Keratinocyte (primary cell): ENCODE data around the gene HPCAL1. TPM values are rescaled to one million over a fixed set of nuclear protein-coding genes. Genes with fewer than 3 reads are reported as not detected.
A peak's percentile ranks its signal among the peaks of the same experiment; 100 is the strongest.

Experiments
- DNase-seq: peaks from one replicate; pipeline ENCODE4 v3.0.0-alpha.2; 2011; ENCODE audit warnings: low read depth, missing footprints, low spot score
- FAIRE-seq: peaks from 2 replicates; lab custom pipeline; 2011; peaks lifted over from hg19 to GRCh38; lab: Jason Lieb, UNC
- H2AFZ ChIP-seq: 2 replicates; pipeline ENCODE4 v1.6.0; 2012; ENCODE audit warnings: low read length, control low read depth, inconsistent platforms; ENCODE audit not compliant: control insufficient read depth
- H3K27ac ChIP-seq: 2 replicates; pipeline ENCODE4 v1.5.1; 2011; ENCODE audit warnings: low read length; ENCODE audit not compliant: control insufficient read depth, insufficient read depth
- H3K27me3 ChIP-seq: 3 replicates; pipeline ENCODE4 v1.6.0; 2011; ENCODE audit warnings: low read length; ENCODE audit not compliant: control insufficient read depth, insufficient read depth; ENCODE audit errors: extremely low read depth
- H3K36me3 ChIP-seq, 2 experiments: 2 replicates in 1 of 2; 3 replicates in 1 of 2; pipeline ENCODE4 v1.5.1; 2011; ENCODE audit warnings: low read length in 2 of 2, mild to moderate bottlenecking in 1 of 2; ENCODE audit not compliant: control insufficient read depth in 2 of 2, insufficient read depth in 2 of 2; ENCODE audit errors: extremely low read depth in 1 of 2
- H3K4me1 ChIP-seq: 3 replicates; pipeline ENCODE4 v1.5.1; 2011; ENCODE audit warnings: low read length; ENCODE audit not compliant: control insufficient read depth, insufficient read depth; ENCODE audit errors: extremely low read depth
- H3K4me2 ChIP-seq: 3 replicates; pipeline ENCODE4 v1.6.0; 2011; ENCODE audit warnings: low read depth, low read length; ENCODE audit not compliant: control insufficient read depth, insufficient read depth; ENCODE audit errors: extremely low read depth
- H3K4me3 ChIP-seq, 3 experiments: fragments of 200-600 bp in 1 of 3; sonication (generic) in 1 of 3; 2 replicates in 2 of 3; 3 replicates in 1 of 3; pipeline ENCODE4 v1.5.1; 2011 to 2016; ENCODE audit warnings: low read length in 3 of 3, mild to moderate bottlenecking in 3 of 3, control low read depth in 2 of 3, inconsistent platforms in 1 of 3, low read depth in 1 of 3, mixed read lengths in 1 of 3, mixed run types in 1 of 3, moderate library complexity in 1 of 3; ENCODE audit not compliant: control insufficient read depth in 2 of 3, insufficient read depth in 2 of 3; ENCODE audit errors: extremely low read depth in 1 of 3
- H3K79me2 ChIP-seq: 2 replicates; pipeline ENCODE4 v1.6.0; 2012; ENCODE audit warnings: low read length; ENCODE audit not compliant: control insufficient read depth, insufficient read depth
- H3K9ac ChIP-seq: 3 replicates; pipeline ENCODE4 v1.6.0; 2011; ENCODE audit warnings: low read length; ENCODE audit not compliant: control insufficient read depth, insufficient read depth; ENCODE audit errors: extremely low read depth
- H3K9me1 ChIP-seq: 3 replicates; pipeline ENCODE4 v1.6.0; 2011; ENCODE audit warnings: low read length; ENCODE audit not compliant: control insufficient read depth, insufficient read depth; ENCODE audit errors: extremely low read depth
- H3K9me3 ChIP-seq: 2 replicates; pipeline ENCODE4 v1.5.1; 2012; ENCODE audit warnings: low read depth, low read length; ENCODE audit not compliant: control insufficient read depth
- H4K20me1 ChIP-seq: 3 replicates; pipeline ENCODE4 v1.6.0; 2011; ENCODE audit warnings: low read length; ENCODE audit not compliant: control insufficient read depth, insufficient read depth; ENCODE audit errors: extremely low read depth
- EZH2 ChIP-seq: IDR thresholded peaks from one replicate; pipeline ENCODE4 v1.6.1; 2012; ENCODE audit warnings: inconsistent platforms, mild to moderate bottlenecking, low read length, moderate library complexity
- dilution Hi-C: fragments of 300-500 bp; cut with MboI; formaldehyde crosslinking; loops from one replicate; pipeline ENCODE4 v1.7.0; 2020; ENCODE audit warnings: low sequenced_read_pairs; ENCODE audit not compliant: extremely low pct_ligation_motif_present
- polyA plus RNA-seq, 5 experiments: library from polyadenylated mRNA; depleted of rRNA in 3 of 5; stranded (reverse) in 3 of 5; stranded (forward) in 1 of 5; unstranded in 1 of 5; fragments of >200 nt; gene quantifications; 1 replicate in 1 of 5; 2 replicates in 3 of 5; 3 replicates in 1 of 5; pipeline versions ENCODE4 v1.2.1 to v1.2.3, GENCODE V29; 2011 to 2012; ENCODE audit warnings: missing spikeins in 2 of 5, low read depth in 1 of 5, low replicate concordance in 1 of 5
- TF ChIP-seq, protein P1 (sequence below), 3 experiments: IDR thresholded peaks in 1 of 3; conservative IDR thresholded peaks in 1 of 3; optimal IDR thresholded peaks in 1 of 3; 2 replicates in 2 of 3; 3 replicates in 1 of 3; pipeline versions ENCODE3 to v1.5.1; 2011; ENCODE audit warnings: low read length in 3 of 3, mild to moderate bottlenecking in 3 of 3, moderate library complexity in 2 of 3, control low read depth in 1 of 3, inconsistent platforms in 1 of 3; ENCODE audit not compliant: insufficient read depth in 2 of 3; ENCODE audit errors: extremely low read depth in 1 of 3

The HPCAL1 gene
- polyA plus RNA-seq, 1 donor (not counting 4 experiments of a cell fraction or from before 2014, with no cell fraction given) = 18.0 TPM

DNA sequence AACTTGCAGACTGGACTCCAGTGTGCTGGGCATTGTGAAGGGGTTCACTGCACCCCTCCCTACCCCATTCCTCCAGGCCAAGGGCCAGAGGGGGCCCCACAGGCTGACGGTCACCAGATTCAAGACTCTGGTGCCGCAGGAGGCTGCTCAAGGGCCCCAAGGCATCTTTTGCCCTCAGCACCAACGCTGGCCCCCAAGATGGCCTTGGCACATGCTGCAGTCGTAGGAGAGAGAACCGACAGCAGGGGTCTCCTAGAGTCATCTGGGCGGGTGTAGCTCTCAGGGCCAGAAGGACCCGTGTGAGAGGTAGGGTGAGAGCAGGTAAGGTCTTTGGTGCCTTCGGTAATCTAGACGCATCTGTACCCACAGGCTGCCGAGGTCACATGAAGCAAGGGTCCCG lies 164.1 kb downstream of the HPCAL1 start:
- Histone ChIP-seq H3K4me3 (no peak overlapping the region), H3K27me3 (no peaks in the 10 kb centered on the region), H3K9me1 (no peaks in the 10 kb centered on the region), H3K4me2 (no peak overlapping the region), H3K9ac (no peak overlapping the region), H3K79me2 (no peaks in the 10 kb centered on the region), H3K4me1 (no peaks in the 10 kb centered on the region), H3K27ac (no peak overlapping the region), H4K20me1 (no peaks in the 10 kb centered on the region), H2AFZ (no peak overlapping the region), H3K9me3 (no peaks in the 10 kb centered on the region), H3K36me3 (no peaks in the 10 kb centered on the region)
- no peak for TF ChIP-seq EZH2
- TF ChIP-seq, protein P1, sequence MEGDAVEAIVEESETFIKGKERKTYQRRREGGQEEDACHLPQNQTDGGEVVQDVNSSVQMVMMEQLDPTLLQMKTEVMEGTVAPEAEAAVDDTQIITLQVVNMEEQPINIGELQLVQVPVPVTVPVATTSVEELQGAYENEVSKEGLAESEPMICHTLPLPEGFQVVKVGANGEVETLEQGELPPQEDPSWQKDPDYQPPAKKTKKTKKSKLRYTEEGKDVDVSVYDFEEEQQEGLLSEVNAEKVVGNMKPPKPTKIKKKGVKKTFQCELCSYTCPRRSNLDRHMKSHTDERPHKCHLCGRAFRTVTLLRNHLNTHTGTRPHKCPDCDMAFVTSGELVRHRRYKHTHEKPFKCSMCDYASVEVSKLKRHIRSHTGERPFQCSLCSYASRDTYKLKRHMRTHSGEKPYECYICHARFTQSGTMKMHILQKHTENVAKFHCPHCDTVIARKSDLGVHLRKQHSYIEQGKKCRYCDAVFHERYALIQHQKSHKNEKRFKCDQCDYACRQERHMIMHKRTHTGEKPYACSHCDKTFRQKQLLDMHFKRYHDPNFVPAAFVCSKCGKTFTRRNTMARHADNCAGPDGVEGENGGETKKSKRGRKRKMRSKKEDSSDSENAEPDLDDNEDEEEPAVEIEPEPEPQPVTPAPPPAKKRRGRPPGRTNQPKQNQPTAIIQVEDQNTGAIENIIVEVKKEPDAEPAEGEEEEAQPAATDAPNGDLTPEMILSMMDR (optimal IDR thresholded peaks at IDR 0.05 in 1 of 3, IDR thresholded peaks at IDR 0.05 in 1 of 3, conservative IDR thresholded peaks at IDR 0.05 in 1 of 3; ENCODE audit: extremely low read depth in 1 of 3, insufficient read depth in 2 of 3, low read length in 3 of 3) = no peak
- DNase-seq = no peak
- dilution Hi-C loops = no loop called here
- FAIRE-seq = no peak

DNA sequence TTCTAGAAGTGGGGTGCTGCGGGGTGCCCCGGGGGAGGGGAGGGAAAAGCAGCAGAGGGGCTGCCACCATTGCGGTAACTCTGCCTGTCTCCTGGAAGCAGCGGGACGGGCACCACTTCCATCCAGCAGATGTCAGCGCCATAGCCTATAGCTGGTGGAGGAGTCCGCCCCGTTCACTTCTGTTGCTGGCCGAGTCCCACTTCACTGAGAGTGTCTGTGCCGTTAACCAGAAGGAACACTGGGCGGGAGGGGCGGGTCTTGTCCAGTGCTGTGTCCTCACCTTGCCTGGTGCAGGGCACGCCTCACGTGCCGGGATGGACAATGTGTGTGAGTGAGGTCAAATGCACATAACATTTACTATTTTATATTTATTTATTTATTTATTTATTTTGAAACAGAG lies 164.7 kb downstream of the HPCAL1 start:
- Histone ChIP-seq H3K79me2 (no peaks in the 10 kb centered on the region), H2AFZ (no peak overlapping the region), H3K36me3 (no peaks in the 10 kb centered on the region), H3K4me3 (no peak overlapping the region), H3K4me2 (no peak overlapping the region), H3K9ac (no peak overlapping the region), H4K20me1 (no peaks in the 10 kb centered on the region), H3K9me3 (no peaks in the 10 kb centered on the region), H3K4me1 (no peaks in the 10 kb centered on the region), H3K9me1 (no peaks in the 10 kb centered on the region), H3K27me3 (no peaks in the 10 kb centered on the region), H3K27ac (no peak overlapping the region)
- TF ChIP-seq, protein P1 (optimal IDR thresholded peaks at IDR 0.05 in 1 of 3, IDR thresholded peaks at IDR 0.05 in 1 of 3, conservative IDR thresholded peaks at IDR 0.05 in 1 of 3; ENCODE audit: extremely low read depth in 1 of 3, insufficient read depth in 2 of 3, low read length in 3 of 3) = peak in 1 of 3 experiments; percentile 10
- TF ChIP-seq EZH2 = no peak
- FAIRE-seq (no peak), DNase-seq (no peak)
- dilution Hi-C loops = no loop called here
